K562 (cell line): Measurements from ENCODE around the gene TSHB.

Experiments used
- CBX2 ChIP-seq: fragments of 200-600 bp; sonication (generic); IDR thresholded peaks from one replicate; pipeline ENCODE4 v1.6.1; 2012; ENCODE audit warnings: mild to moderate bottlenecking, low read length, inconsistent platforms; ENCODE audit not compliant: insufficient read depth, poor library complexity, severe bottlenecking
- HDAC2 ChIP-seq: fragments of 450-650 bp; IDR thresholded peaks from 2 replicates; pipeline ENCODE4 v1.6.1; 2016; ENCODE audit warnings: mild to moderate bottlenecking
- PHF8 ChIP-seq: fragments of 200-600 bp; sonication (generic); IDR thresholded peaks from 2 replicates; pipeline ENCODE4 v1.6.1; 2012; ENCODE audit warnings: mixed run types, mild to moderate bottlenecking, inconsistent platforms, low read length, moderate library complexity, borderline replicate concordance
- PML ChIP-seq: IDR thresholded peaks from 2 replicates; pipeline ENCODE4 v1.6.1; 2012; ENCODE audit warnings: low read length, inconsistent platforms
- POLR2AphosphoS2 ChIP-seq: IDR thresholded peaks from 2 replicates; pipeline ENCODE4 v1.6.1; 2012; ENCODE audit warnings: low read length, improper control_type of control experiment
- RBM22 ChIP-seq: fragments of 200-400 bp; formaldehyde crosslinking; IDR thresholded peaks from 2 replicates; pipeline ENCODE4 v1.6.1; 2018; ENCODE audit warnings: low read length, low read depth; ENCODE audit not compliant: poor library complexity, severe bottlenecking
- SMARCE1 ChIP-seq: fragments of 450-650 bp; IDR thresholded peaks from 2 replicates; pipeline ENCODE4 v1.7.1; 2016; ENCODE audit warnings: mild to moderate bottlenecking
- TF ChIP-seq, protein P1 (sequence below): fragments of 450-650 bp; IDR thresholded peaks from 2 replicates; pipeline ENCODE4 v1.6.1; 2016
- TF ChIP-seq, protein P2 (sequence below): fragments of 450-650 bp; IDR thresholded peaks from 2 replicates; pipeline ENCODE4 v1.7.0; 2016; ENCODE audit warnings: borderline replicate concordance

DNA sequence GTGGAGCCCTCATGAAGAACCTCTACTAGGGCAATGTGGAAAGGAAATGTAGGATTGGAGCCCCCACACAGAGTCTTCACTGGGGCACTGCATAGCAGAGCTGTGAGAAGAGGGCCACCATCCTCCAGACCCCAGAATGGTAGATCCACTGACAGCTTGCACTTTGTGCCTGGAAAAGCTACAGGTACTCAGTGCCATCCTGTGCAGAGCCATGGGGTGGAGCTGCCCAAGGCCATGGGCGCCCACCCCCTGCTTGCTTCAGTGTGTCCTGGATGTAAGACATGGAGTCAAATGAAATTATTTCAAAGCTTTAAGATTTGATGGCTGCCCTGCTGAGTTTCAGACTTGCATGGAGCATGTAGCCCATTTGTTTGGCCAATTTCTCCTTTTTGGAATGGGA is 17.2 kb upstream of the TSHB start:
- no peak for TF ChIP-seq RBM22
- no peak for TF ChIP-seq POLR2AphosphoS2
- no peak for TF ChIP-seq SMARCE1
- no peak for TF ChIP-seq HDAC2
- TF ChIP-seq PHF8 = no peak
- TF ChIP-seq, protein P1, sequence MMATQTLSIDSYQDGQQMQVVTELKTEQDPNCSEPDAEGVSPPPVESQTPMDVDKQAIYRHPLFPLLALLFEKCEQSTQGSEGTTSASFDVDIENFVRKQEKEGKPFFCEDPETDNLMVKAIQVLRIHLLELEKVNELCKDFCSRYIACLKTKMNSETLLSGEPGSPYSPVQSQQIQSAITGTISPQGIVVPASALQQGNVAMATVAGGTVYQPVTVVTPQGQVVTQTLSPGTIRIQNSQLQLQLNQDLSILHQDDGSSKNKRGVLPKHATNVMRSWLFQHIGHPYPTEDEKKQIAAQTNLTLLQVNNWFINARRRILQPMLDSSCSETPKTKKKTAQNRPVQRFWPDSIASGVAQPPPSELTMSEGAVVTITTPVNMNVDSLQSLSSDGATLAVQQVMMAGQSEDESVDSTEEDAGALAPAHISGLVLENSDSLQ = no peak
- TF ChIP-seq, protein P2, sequence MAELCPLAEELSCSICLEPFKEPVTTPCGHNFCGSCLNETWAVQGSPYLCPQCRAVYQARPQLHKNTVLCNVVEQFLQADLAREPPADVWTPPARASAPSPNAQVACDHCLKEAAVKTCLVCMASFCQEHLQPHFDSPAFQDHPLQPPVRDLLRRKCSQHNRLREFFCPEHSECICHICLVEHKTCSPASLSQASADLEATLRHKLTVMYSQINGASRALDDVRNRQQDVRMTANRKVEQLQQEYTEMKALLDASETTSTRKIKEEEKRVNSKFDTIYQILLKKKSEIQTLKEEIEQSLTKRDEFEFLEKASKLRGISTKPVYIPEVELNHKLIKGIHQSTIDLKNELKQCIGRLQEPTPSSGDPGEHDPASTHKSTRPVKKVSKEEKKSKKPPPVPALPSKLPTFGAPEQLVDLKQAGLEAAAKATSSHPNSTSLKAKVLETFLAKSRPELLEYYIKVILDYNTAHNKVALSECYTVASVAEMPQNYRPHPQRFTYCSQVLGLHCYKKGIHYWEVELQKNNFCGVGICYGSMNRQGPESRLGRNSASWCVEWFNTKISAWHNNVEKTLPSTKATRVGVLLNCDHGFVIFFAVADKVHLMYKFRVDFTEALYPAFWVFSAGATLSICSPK = no peak
- no peak for TF ChIP-seq PML
- no peak for TF ChIP-seq CBX2
